Subcutaneous abdominal adipose tissue (tissue), 5 donors: Measurements from ENCODE around the gene FAM3D.
"Not testable (repeated sequence)": the region's sequence is repeated elsewhere in the genome, so short reads cannot be mapped to it uniquely, and the experiment has no call there.

Experiments used
- H3K27ac ChIP-seq: one replicate; pipeline ENCODE4 v1.7.0; 2013; ENCODE audit warnings: low read depth, mild to moderate bottlenecking, inconsistent platforms, low read length, moderate library complexity
- H3K27me3 ChIP-seq, 5 donors: one replicate each; pipeline ENCODE4 v1.7.0; 2013; ENCODE audit warnings: low read length in 5 of 5, inconsistent platforms in 1 of 5; ENCODE audit not compliant: control insufficient read depth in 5 of 5, insufficient read depth in 4 of 5
- H3K36me3 ChIP-seq, 5 donors: one replicate each; pipeline ENCODE4 v1.7.0; 2013; ENCODE audit warnings: low read length in 5 of 5; ENCODE audit not compliant: control insufficient read depth in 5 of 5, insufficient read depth in 5 of 5
- H3K4me1 ChIP-seq, 5 donors: one replicate each; pipeline ENCODE4 v1.7.0; 2013; ENCODE audit warnings: low read length in 5 of 5, mild to moderate bottlenecking in 3 of 5, moderate library complexity in 1 of 5; ENCODE audit not compliant: control insufficient read depth in 5 of 5, insufficient read depth in 5 of 5
- H3K4me3 ChIP-seq, 5 donors: one replicate each; pipeline ENCODE4 v1.7.0; 2013; ENCODE audit warnings: low read length in 5 of 5, low read depth in 1 of 5
- H3K9ac ChIP-seq, 5 donors: one replicate each; pipeline ENCODE4 v1.7.0; 2013; ENCODE audit warnings: low read length in 5 of 5, mild to moderate bottlenecking in 4 of 5, moderate library complexity in 3 of 5
- H3K9me3 ChIP-seq, 5 donors: one replicate each; pipeline ENCODE4 v1.7.0; 2013; ENCODE audit warnings: low read length in 5 of 5; ENCODE audit not compliant: control insufficient read depth in 5 of 5
- donor health status: healthy.
- donor health status: healthy.
- donor health status: healthy.
- donor health status: healthy.
- donor health status: healthy.

The FAM3D gene, protein sequence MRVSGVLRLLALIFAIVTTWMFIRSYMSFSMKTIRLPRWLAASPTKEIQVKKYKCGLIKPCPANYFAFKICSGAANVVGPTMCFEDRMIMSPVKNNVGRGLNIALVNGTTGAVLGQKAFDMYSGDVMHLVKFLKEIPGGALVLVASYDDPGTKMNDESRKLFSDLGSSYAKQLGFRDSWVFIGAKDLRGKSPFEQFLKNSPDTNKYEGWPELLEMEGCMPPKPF

GRCh38 chr3:58666683-58667082, at the start of gene FAM3D:
FAM3D (minus strand) TSS chr3:58666774; CDS start chr3:58655563, 11,211 bp downstream.
- no peak within 1 kb of the TSS for H3K9ac ChIP-seq
- no peak within 1 kb of the TSS for H3K4me3 ChIP-seq
- no peak within 1 kb of the TSS for H3K27ac ChIP-seq
- H3K27me3 ChIP-seq, result no peaks in the 10 kb centered on the region
- peaks cover 0 to 13% (median 0%) of the 10 kb centered on the region in 5 donors for H3K4me1 ChIP-seq
- no peaks in the 10 kb centered on the region for H3K9me3 ChIP-seq
- no peaks in the 10 kb centered on the region for H3K36me3 ChIP-seq

DNA sequence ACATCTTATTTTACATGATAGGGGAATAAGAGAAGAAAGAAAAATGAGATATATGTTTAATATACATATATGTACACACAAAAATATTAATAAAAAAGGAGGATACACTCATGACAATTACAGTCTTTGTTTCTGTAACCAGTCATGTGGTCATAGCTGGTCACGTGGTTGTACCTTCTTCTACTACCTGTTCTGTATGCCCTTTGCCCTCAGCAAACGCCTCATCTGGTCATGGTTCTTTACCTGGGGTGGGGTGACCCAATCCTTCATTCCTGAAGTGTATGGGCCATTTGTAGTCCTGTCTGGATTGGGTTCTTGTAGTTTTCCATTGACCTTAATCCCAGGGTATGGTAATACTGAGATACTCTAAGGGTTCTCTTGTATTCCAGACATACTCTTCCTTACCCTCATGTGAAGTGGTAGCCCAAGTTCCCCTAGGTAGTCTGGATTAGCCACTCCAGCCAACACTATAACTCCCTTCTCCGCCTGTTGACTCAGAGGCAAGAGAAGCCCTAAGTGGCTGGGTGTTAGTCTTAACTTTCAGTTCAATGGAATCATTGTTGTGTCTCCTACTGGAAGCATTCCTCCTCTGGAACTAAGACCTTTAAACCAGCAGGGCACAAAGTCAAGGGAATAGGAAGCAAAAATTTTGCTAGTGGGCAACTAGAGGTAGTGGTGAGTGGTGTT, 47.3 kb upstream of the FAM3D start:
- no peak overlapping the region for H3K27ac ChIP-seq
- H3K4me3 ChIP-seq, result no peak overlapping the region

DNA sequence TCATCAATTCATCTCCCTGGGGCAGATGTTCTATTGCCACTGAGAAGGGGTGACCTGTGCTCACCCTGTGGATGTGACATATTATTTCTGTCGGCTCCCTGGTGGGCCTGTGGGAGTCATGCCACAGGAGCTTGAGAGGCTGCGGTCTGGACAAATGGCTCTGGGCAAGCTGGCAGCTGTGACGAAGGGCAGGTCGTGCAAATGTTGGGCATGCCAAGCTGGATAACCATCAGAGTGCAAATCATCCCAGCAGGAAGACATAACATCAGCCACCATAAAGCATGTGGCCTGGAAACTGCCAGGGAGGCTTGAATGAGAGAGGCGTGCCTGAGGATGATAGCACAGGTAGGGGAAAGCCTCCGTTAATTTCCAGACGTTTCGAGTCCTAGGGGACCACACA, 45.3 kb upstream of the FAM3D start:
- Histone ChIP-seq H3K4me1 (no peaks in the 10 kb centered on the region), H3K9me3 (peaks cover 0 to 3% (median 0%) of the 10 kb centered on the region in 5 donors), H3K9ac (no peak overlapping the region), H3K27me3 (no peaks in the 10 kb centered on the region), H3K36me3 (no peaks in the 10 kb centered on the region), H3K27ac (no peak overlapping the region), H3K4me3 (no peak overlapping the region)

More for the DNA sequence above, 47.3 kb upstream of the FAM3D start:
- Histone ChIP-seq H3K9me3 (peaks cover 0 to 2% (median 0%) of the 10 kb centered on the region in 5 donors), H3K4me1 (no peaks in the 10 kb centered on the region), H3K9ac (no peak overlapping the region), H3K27me3 (no peaks in the 10 kb centered on the region), H3K36me3 (no peaks in the 10 kb centered on the region)

DNA sequence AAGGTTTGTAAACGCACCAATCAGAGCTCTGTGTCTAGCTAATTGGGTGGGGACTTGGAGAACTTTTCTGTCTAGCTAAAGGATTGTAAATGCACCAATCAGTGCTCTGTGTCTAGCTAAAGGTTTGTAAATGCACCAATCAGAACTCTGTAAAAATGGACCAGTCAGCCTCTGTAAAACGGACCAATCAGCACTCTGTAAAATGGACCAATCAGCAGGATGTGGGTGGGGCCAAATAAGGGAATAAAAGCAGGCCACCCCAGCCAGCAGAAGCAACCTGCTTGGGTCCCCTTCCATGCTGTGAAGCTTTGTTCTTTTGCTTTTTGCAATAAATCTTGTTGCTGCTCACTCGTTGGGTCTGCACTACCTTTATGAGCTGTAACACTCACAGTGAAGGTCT, 42.4 kb upstream of the FAM3D start:
- not testable (repeated sequence) for H3K36me3 ChIP-seq, H3K4me1 ChIP-seq, H3K27me3 ChIP-seq, H3K9ac ChIP-seq, H3K27ac ChIP-seq, H3K4me3 ChIP-seq, H3K9me3 ChIP-seq

DNA sequence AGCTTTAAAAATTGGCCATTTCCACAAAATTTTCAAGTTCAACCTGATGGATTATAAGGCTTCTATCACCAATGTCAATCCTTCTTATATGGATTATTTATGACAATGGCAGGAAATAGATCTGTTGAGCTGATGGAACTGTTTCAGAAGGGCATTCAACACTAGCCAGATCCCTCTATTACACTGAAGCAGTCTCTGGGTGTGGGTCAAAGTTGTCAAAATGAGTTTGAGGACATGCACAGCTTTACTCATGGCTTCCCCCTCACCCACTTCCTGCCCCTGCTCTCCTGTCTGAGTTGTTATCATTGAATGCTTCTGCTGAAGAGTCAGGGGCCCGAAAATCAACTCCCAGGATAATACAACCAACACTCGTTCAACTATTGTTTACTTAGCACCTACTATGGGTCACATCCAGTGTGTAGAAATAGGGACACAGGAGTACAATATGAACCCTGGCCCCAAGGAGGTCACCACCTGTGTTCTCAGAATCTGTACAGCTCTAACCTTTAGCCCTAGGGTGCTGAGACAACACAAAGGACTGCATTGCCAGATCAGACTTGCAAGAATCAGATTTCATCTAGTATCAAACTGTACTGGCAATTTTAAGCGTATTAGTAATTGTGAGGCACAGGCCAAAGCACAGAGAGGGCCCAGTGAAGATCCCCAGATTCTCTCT, 41.7 kb upstream of the FAM3D start:
- no peaks in the 10 kb centered on the region for H3K36me3 ChIP-seq
- no peaks in the 10 kb centered on the region for H3K27me3 ChIP-seq
- H3K27ac ChIP-seq, result no peak overlapping the region
- peaks cover 0 to 3% (median 0%) of the 10 kb centered on the region in 5 donors for H3K9me3 ChIP-seq
- H3K9ac ChIP-seq, result no peak overlapping the region
- no peak overlapping the region for H3K4me3 ChIP-seq
- no peaks in the 10 kb centered on the region for H3K4me1 ChIP-seq

DNA sequence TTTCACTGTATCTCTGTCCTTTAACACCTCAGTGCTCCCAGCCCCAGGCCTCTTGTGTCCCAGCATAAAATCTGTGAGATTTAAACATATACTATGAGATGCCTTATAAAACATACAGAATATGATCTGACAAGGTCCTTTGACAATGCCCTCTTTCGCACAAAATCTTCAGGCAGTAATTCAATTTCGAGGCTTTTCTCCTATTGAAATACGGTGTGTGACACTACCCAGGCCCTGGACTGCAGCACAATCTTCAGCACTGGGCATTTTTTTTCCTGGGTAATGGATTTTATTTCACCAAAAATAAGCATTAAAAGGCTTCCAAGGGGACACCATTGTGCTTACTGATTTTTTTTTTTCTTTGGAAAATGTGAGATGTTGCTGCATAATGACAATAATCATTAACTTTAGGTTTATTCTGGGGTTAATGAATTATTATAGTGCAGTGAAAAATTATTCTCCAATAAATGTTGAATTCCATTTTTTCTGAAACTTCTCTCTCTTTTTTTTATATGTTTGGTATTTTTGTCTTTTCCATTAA, 40.9 kb upstream of the FAM3D start:
- Histone ChIP-seq H3K9me3 (peaks cover 0 to 3% (median 0%) of the 10 kb centered on the region in 5 donors), H3K4me3 (no peak overlapping the region), H3K36me3 (no peaks in the 10 kb centered on the region), H3K4me1 (no peaks in the 10 kb centered on the region), H3K27ac (no peak overlapping the region), H3K27me3 (no peaks in the 10 kb centered on the region), H3K9ac (no peak overlapping the region)

DNA sequence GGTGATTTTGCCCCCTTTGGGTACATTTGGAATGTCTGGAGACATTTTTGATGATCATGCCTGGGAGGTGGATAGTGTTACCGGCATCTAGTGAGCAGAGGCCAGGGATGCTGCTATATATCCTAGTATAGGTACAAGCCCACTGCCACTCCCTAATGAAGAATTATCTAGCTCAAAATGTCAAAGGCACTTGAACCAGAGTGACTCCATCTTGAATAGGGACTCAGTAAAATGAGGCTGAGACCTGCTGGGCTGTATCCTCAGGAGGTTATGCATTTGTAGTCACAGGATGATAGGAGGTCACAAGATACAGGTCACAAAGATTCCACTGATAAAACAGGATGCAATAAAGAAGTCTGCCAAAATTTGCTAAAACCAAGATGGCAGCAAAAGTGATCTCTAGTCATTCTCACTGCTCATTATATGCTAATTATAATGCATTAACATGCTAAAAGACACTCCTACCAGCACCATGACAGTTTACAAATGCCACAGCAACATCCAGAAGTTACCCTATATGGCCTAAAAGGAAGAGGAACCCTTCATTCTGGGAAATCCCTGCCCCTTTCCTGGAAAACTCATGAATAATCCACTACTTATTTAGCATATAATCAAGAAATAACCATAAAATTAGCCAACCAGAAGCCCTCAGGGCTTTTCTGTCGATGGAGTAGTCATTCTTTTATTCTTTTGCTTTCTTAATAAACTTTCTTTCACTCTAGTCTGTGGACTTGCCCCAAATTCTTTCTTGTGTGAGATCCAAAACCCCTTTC, 40.0 kb upstream of the FAM3D start:
- no peaks in the 10 kb centered on the region for H3K36me3 ChIP-seq
- H3K4me1 ChIP-seq, result no peaks in the 10 kb centered on the region
- no peak overlapping the region for H3K4me3 ChIP-seq
- peaks cover 0 to 3% (median 0%) of the 10 kb centered on the region in 5 donors for H3K9me3 ChIP-seq
- H3K27ac ChIP-seq, result no peak overlapping the region
- no peaks in the 10 kb centered on the region for H3K27me3 ChIP-seq
- H3K9ac ChIP-seq, result no peak overlapping the region

DNA sequence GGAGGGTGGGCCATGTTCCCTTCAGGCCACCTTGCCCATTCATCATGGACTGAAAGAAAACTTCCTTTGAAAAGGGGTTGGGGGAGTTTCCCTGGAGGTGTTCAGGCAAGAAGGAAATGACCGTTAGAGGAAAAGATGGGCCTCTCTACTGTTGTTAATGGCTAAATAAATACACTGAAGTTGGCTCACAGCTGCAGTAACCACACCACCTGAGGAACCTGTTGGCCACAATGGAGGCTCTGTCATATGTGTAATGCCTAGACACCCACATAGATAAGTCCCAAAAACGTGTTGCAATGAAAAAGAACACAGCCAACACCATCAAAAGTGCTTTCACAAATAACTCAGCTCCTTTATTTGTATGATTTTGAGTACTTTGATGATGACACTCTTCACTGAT, 38.2 kb upstream of the FAM3D start:
- no peaks in the 10 kb centered on the region for H3K36me3 ChIP-seq

DNA sequence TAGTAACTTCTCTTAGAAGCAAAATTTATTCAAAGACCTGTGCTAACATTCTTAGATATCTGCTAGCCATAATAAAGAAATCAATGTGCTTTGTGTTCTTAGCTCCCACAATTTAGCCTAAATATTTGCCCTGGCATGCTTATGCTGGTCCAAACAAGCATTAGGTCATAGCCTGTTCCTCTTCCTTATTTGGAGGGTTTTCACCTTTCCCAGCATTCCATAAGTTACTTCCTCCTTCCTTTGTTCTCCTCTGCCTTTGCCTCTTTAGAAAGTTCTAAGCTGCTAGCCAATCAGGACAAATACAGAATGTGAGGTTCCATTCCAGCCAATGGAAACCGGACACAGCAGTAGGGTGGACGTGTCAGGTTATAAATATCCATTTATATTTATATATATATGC, 37.7 kb upstream of the FAM3D start:
- H3K9ac ChIP-seq, H3K36me3 ChIP-seq, H3K27me3 ChIP-seq, H3K4me3 ChIP-seq, H3K27ac ChIP-seq, H3K4me1 ChIP-seq, H3K9me3 ChIP-seq: not testable (repeated sequence)

More for the DNA sequence above, 38.2 kb upstream of the FAM3D start:
- no peaks in the 10 kb centered on the region for H3K27me3 ChIP-seq
- H3K27ac ChIP-seq, result no peak overlapping the region
- peaks cover 0 to 3% (median 0%) of the 10 kb centered on the region in 5 donors for H3K9me3 ChIP-seq
- no peak overlapping the region for H3K9ac ChIP-seq
- no peak overlapping the region for H3K4me3 ChIP-seq
- H3K4me1 ChIP-seq, result no peaks in the 10 kb centered on the region
